ENCODE results near the gene CANT1. TPM values are rescaled to one million over a fixed set of nuclear protein-coding genes. Genes with fewer than 3 reads are reported as not detected.
A peak's percentile ranks its signal among the peaks of the same experiment; 100 is the strongest.

The CANT1 gene
- total RNA-seq, 3 donors from 2014 or later, result 26.1 to 48.1 (median 41.0) TPM

- no peaks in the 10 kb centered on the region for H3K36me3 ChIP-seq
- TF ChIP-seq POLR2AphosphoS5 (IDR thresholded peaks at IDR 0.05) (no peak), POLR2A (IDR thresholded peaks at IDR 0.05) (no peak), CTCF (IDR thresholded peaks at IDR 0.05) (no peak)
- peak in 1 of 2 donors; percentile 28 for DNase-seq (ENCODE audit: low spot score in 2 of 2)
- intact Hi-C loops (cut with DNase I; ENCODE audit: low total_unique reads), result no loop called here
- no peaks in the 10 kb centered on the region for H3K27me3 ChIP-seq
- no peaks in the 10 kb centered on the region for H3K9me3 ChIP-seq
- H3K27ac ChIP-seq, result peak overlapping the region in 1 of 2 donors; percentile 38
- no peak overlapping the region for H3K4me3 ChIP-seq
- H3K4me1 ChIP-seq, result peaks cover 4 to 11% of the 10 kb centered on the region in 2 donors
Observed at GRCh38 chr17:79035686-79036085, 26.1 kb upstream of the CANT1 start.

- H3K27ac ChIP-seq, result peak overlapping the region; percentile 83 to 84
- no peaks in the 10 kb centered on the region for H3K9me3 ChIP-seq
- no peaks in the 10 kb centered on the region for H3K27me3 ChIP-seq
Observed at GRCh38 chr17:79034931-79035485, 25.4 kb upstream of the CANT1 start.

GRCh38 chr17:79033741-79034501 lies 24.4 kb upstream of the CANT1 start:
- Histone ChIP-seq H3K27ac (peak overlapping the region; percentile 83 to 84), H3K4me3 (peak overlapping the region in 1 of 3 donors; percentile 24), H3K36me3 (no peaks in the 10 kb centered on the region), H3K27me3 (no peaks in the 10 kb centered on the region), H3K9me3 (no peaks in the 10 kb centered on the region), H3K4me1 (peaks cover 4 to 11% of the 10 kb centered on the region in 2 donors)
- TF ChIP-seq CTCF (IDR thresholded peaks at IDR 0.05) (no peak), POLR2A (IDR thresholded peaks at IDR 0.05) (no peak), POLR2AphosphoS5 (IDR thresholded peaks at IDR 0.05) (no peak)
- DNase-seq (ENCODE audit: low spot score in 2 of 2), result peak; percentile 58 to 77
- intact Hi-C loops (cut with DNase I; ENCODE audit: low total_unique reads), result no loop called here

More at GRCh38 chr17:79034931-79035485, 25.4 kb upstream of the CANT1 start:
- Histone ChIP-seq H3K4me1 (peaks cover 4 to 11% of the 10 kb centered on the region in 2 donors), H3K36me3 (no peaks in the 10 kb centered on the region), H3K4me3 (no peak overlapping the region)
- peak in 1 of 2 donors; percentile 30 for DNase-seq (ENCODE audit: low spot score in 2 of 2)
- no peak for TF ChIP-seq POLR2AphosphoS5 (IDR thresholded peaks at IDR 0.05)
- TF ChIP-seq POLR2A (IDR thresholded peaks at IDR 0.05), result no peak
- no peak for TF ChIP-seq CTCF (IDR thresholded peaks at IDR 0.05)
- intact Hi-C loops (cut with DNase I; ENCODE audit: low total_unique reads), result no loop called here

GRCh38 chr17:79033046-79033616 lies 23.6 kb upstream of the CANT1 start:
- Histone ChIP-seq H3K36me3 (no peaks in the 10 kb centered on the region), H3K4me3 (no peak overlapping the region), H3K27me3 (no peaks in the 10 kb centered on the region), H3K9me3 (no peaks in the 10 kb centered on the region), H3K4me1 (peaks cover 4 to 17% of the 10 kb centered on the region in 2 donors), H3K27ac (peak overlapping the region in 1 of 2 donors; percentile 84)
- peak in 1 of 2 donors; percentile 47 for DNase-seq (ENCODE audit: low spot score in 2 of 2)
- intact Hi-C loops (cut with DNase I; ENCODE audit: low total_unique reads), result no loop called here
- no peak for TF ChIP-seq POLR2A (IDR thresholded peaks at IDR 0.05)
- no peak for TF ChIP-seq CTCF (IDR thresholded peaks at IDR 0.05)
- TF ChIP-seq POLR2AphosphoS5 (IDR thresholded peaks at IDR 0.05), result no peak

Data from breast epithelium (tissue), 4 donors.